NCI-H2196 (cell line): ENCODE measurements around the gene LDLRAD4.

Experiments used
- DNase-seq: peaks from one replicate; lab custom pipeline; 2025; ENCODE audit not compliant: unreplicated experiment; lab: John Stamatoyannopoulos, UW

The LDLRAD4 gene

GRCh38 chr18:13201292-13201691, 17.3 kb upstream of the LDLRAD4 start:
- no peak for DNase-seq

GRCh38 chr18:13202571-13202970, 16.0 kb upstream of the LDLRAD4 start:
- DNase-seq: no peak

- DNase-seq: no peak
These were observed 12.3 kb upstream of the LDLRAD4 start for GRCh38 chr18:13206301-13206700.

- no peak for DNase-seq
These were observed 11.3 kb upstream of the LDLRAD4 start for GRCh38 chr18:13207294-13207693.

GRCh38 chr18:13211534-13211933, 7.0 kb upstream of the LDLRAD4 start:
- DNase-seq: no peak

GRCh38 chr18:13213036-13213795, 5.3 kb upstream of the LDLRAD4 start:
- no peak for DNase-seq

- no peak for DNase-seq
These were observed 4.0 kb upstream of the LDLRAD4 start for GRCh38 chr18:13214609-13215008.

- peak; percentile 84 for DNase-seq
These were observed 2.4 kb upstream of the LDLRAD4 start for GRCh38 chr18:13216092-13216582.

GRCh38 chr18:13216711-13217465, 1.7 kb upstream of the LDLRAD4 start:
- DNase-seq: peak; percentile 52

- DNase-seq: peak; percentile 67
These were observed 1.0 kb upstream of the LDLRAD4 start for GRCh38 chr18:13217466-13217961.

- peak; percentile 57 for DNase-seq
These were observed 591 bp upstream of the LDLRAD4 start for GRCh38 chr18:13217971-13218367.

- no peak for DNase-seq
These were observed 437 bp downstream of the LDLRAD4 start for GRCh38 chr18:13218997-13219396.

GRCh38 chr18:13219593-13220159, 1.1 kb downstream of the LDLRAD4 start:
- DNase-seq: no peak

GRCh38 chr18:13220361-13220991, 1.9 kb downstream of the LDLRAD4 start:
- no peak for DNase-seq

GRCh38 chr18:13221869-13222855, 3.6 kb downstream of the LDLRAD4 start:
- DNase-seq: peak; percentile 75

GRCh38 chr18:13222856-13223281, 4.3 kb downstream of the LDLRAD4 start:
- peak; percentile 83 for DNase-seq

GRCh38 chr18:13223311-13224143, 5.0 kb downstream of the LDLRAD4 start:
- peak; percentile 78 for DNase-seq

GRCh38 chr18:13225261-13225660, 6.7 kb downstream of the LDLRAD4 start:
- DNase-seq: no peak

- DNase-seq: no peak
These were observed 8.1 kb downstream of the LDLRAD4 start for GRCh38 chr18:13226533-13227144.
